ENCODE results near the gene ANO8. TPM values are rescaled to one million over a fixed set of nuclear protein-coding genes. Genes with fewer than 3 reads are reported as not detected.

ANO8 gene
- total and polyA plus RNA-seq, 2 donors (not counting 1 experiment from before 2014, with no cell fraction given): 3.0 to 5.2 TPM

- peaks cover 13% of the 10 kb centered on the region for H3K4me1 Mint-ChIP-seq
- Histone ChIP-seq H3K36me3 (replicated peaks in 1 of 2; ENCODE audit: control extremely low read depth in 1 of 2, control insufficient read depth in 1 of 2, extremely low read depth in 1 of 2, insufficient read depth in 2 of 2, low read length in 1 of 2) (no peaks in the 10 kb centered on the region), H3K4me1 (ENCODE audit: control insufficient read depth in 2 of 2, insufficient read depth in 2 of 2, low read length in 2 of 2) (peaks cover 13 to 17% of the 10 kb centered on the region in 2 donors), H3K9ac (ENCODE audit: low read length) (peak overlapping the region; percentile 65), H4K20me1 (ENCODE audit: control insufficient read depth, insufficient read depth, low read length, poor library complexity, severe bottlenecking) (no peaks in the 10 kb centered on the region), H2AFZ (ENCODE audit: insufficient read depth, low read depth, low read length, poor library complexity, severe bottlenecking) (peak overlapping the region; percentile 90), H3K9me3 (ENCODE audit: control extremely low read depth in 1 of 3, control insufficient read depth in 2 of 3, insufficient read depth in 1 of 3, low read length in 2 of 3) (peaks cover 0 to 5% (median 0%) of the 10 kb centered on the region in 3 donors), H3K79me2 (ENCODE audit: control insufficient read depth, insufficient read depth, low read length) (no peaks in the 10 kb centered on the region), H3K27ac (ENCODE audit: low read length in 2 of 2) (no peak overlapping the region), H3K4me3 (ENCODE audit: control extremely low read depth in 1 of 5, extremely low read depth in 1 of 5, insufficient read depth in 1 of 5, low read depth in 2 of 5, low read length in 4 of 5) (peak overlapping the region in 4 of 5 experiments; percentile 52 to 70 (median 65)), H3K4me2 (replicated peaks; ENCODE audit: low read depth, low read length, poor library complexity, severe bottlenecking) (peak overlapping the region; percentile 97), H3K27me3 (replicated peaks in 1 of 4; ENCODE audit: control extremely low read depth in 1 of 4, control insufficient read depth in 3 of 4, insufficient read depth in 4 of 4, low read length in 3 of 4) (peaks cover 0 to 25% (median 1%) of the 10 kb centered on the region in 4 experiments)
- peak overlapping the region; percentile 83 for H3K4me3 Mint-ChIP-seq
- ATAC-seq (ENCODE audit: low read depth): peak; percentile 84
- peaks cover 6% of the 10 kb centered on the region for H3K27me3 Mint-ChIP-seq
- peak overlapping the region; percentile 59 for H3K27ac Mint-ChIP-seq
- WGBS (ENCODE audit: insufficient coverage): 38% methylated on average over 57 of the region's 64 CpGs
- ChIA-PET POLR2A (interaction anchor here (0.5 to 1.2 kb wide), 3 partner anchors 11 to 23 kb away, joined by 6 to 7 read pairs (median 6); partner anchors contain the start of gene DDA1), CTCF (interaction anchor here (0.9 to 1.3 kb wide), 3 partner anchors 12 to 43 kb away, joined by 3 to 4 read pairs (median 3); partner anchors contain the start of gene DDA1)
- intact Hi-C loops (cut with micrococcal nuclease): no loop called here
- DNase-seq: peak; percentile 81
- TF ChIP-seq CTCF (IDR thresholded peaks at IDR 0.05): no peak
- no peak for TF ChIP-seq EZH2 (IDR thresholded peaks at IDR 0.05; ENCODE audit: borderline replicate concordance, insufficient read depth, low read depth, low read length, poor library complexity, severe bottlenecking)
- H3K9me3 Mint-ChIP-seq (ENCODE audit: insufficient read depth): no peaks in the 10 kb centered on the region
Observed at GRCh38 chr19:17327654-17328516, 6.8 kb downstream of the ANO8 start.

Measured in B cell (primary cell).